ENCODE data around the gene BOLA3. TPM values are rescaled to one million over a fixed set of nuclear protein-coding genes. Genes with fewer than 3 reads are reported as not detected.

The BOLA3 gene
- total and polyA plus RNA-seq, 10 of the 15 experiments (the other 5 are each of a cell fraction or from before 2014, with no cell fraction given), result 62.6 to 300 (median 134) TPM

- SMC1A ChIA-PET (ENCODE audit: uncharacterized antibody, unreplicated experiment), result interaction anchor here (0.7 to 5.8 kb wide), 16 partner anchors 9 to 454 kb away, joined by 3 to 50 read pairs (median 5); partner anchors contain the start of genes MOB1A and STAMBP
- Histone ChIP-seq H3K4me1 (ENCODE audit: control insufficient read depth, insufficient read depth, low read length) (peaks cover 7% of the 10 kb centered on the region), H3K4me3 (peak overlapping the region; percentile 89), H3K4me2 (ENCODE audit: control insufficient read depth, insufficient read depth) (peak overlapping the region; percentile 74), H3K27ac (ENCODE audit: control insufficient read depth, insufficient read depth) (peak overlapping the region; percentile 60), H4K20me1 (ENCODE audit: control insufficient read depth, insufficient read depth) (no peaks in the 10 kb centered on the region), H2AFZ (ENCODE audit: control insufficient read depth, low read depth, low read length) (peak overlapping the region; percentile 73), H3K79me2 (ENCODE audit: control insufficient read depth, insufficient read depth, low read length) (peaks cover 14% of the 10 kb centered on the region), H3K27me3 (replicated peaks in 1 of 2; ENCODE audit: control insufficient read depth in 2 of 2, insufficient read depth in 2 of 2, low read length in 1 of 2) (no peaks in the 10 kb centered on the region), H3K9ac (ENCODE audit: control insufficient read depth, insufficient read depth, low read length) (peak overlapping the region; percentile 80), H3K9me3 (replicated peaks; ENCODE audit: control insufficient read depth, insufficient read depth, low read length) (no peaks in the 10 kb centered on the region), H3K36me3 (ENCODE audit: control insufficient read depth in 2 of 2, insufficient read depth in 2 of 2, low read length in 1 of 2) (peaks cover 1 to 7% of the 10 kb centered on the region in 2 experiments; a peak in 2 of 4 replicates)
- 4% methylated on average over 29 of the region's 29 CpGs for WGBS (ENCODE audit: insufficient coverage, insufficient replicate concordance, low lambda C conversion rate, missing lambda C conversion rate)
- no peak for DNase-seq (ENCODE audit: low read depth, low spot score)
- BruUV-seq (replicated peaks), result TSS peak; percentile 44
- in situ Hi-C loops (cut with MboI) (no loop called here), intact Hi-C loops (cut with micrococcal nuclease; ENCODE audit: unreplicated experiment) (loop anchor here (1.0 to 10.0 kb wide), 5 partner anchors 188 to 462 kb away; no protein-coding TSS in a partner anchor)
- RAD21 ChIA-PET (ENCODE audit: unreplicated experiment), result interaction anchor here (0.6 to 6.6 kb wide), 15 partner anchors 27 to 324 kb away, joined by 3 to 51 read pairs (median 4); partner anchors contain the start of genes MOB1A and STAMBP
- ATAC-seq, result peak; percentile 47
- FAIRE-seq, result no peak
- POLR2A ChIA-PET, result interaction anchor here (0.5 to 2.5 kb wide), 5 partner anchors 22 to 323 kb away, joined by 3 to 10 read pairs (median 3); partner anchors contain the start of gene STAMBP
- CTCF ChIA-PET, result interaction anchor here (0.6 to 11.3 kb wide), 32 partner anchors 15 to 451 kb away, joined by 3 to 191 read pairs (median 4); partner anchors contain the start of genes MOB1A, MTHFD2 and STAMBP
- TF ChIP-seq SUPT20H (IDR thresholded peaks at IDR 0.05; ENCODE audit: borderline replicate concordance, control insufficient read depth, low read depth, low read length) (no peak), NFYA (IDR thresholded peaks at IDR 0.05; ENCODE audit: borderline replicate concordance, low read depth, low read length) (no peak), BCLAF1 (IDR thresholded peaks at IDR 0.05) (no peak), ZBTB33 (IDR thresholded peaks at IDR 0.05) (no peak), TARDBP (IDR thresholded peaks at IDR 0.05; ENCODE audit: borderline replicate concordance) (no peak), MYC (IDR thresholded peaks at IDR 0.05; ENCODE audit: insufficient read depth, insufficient read length, insufficient replicate concordance, low read length, severe bottlenecking) (no peak), POLR2A (IDR thresholded peaks at IDR 0.05; ENCODE audit: low read depth, low read length) (no peak), ZNF274 (IDR thresholded peaks at IDR 0.05; ENCODE audit: insufficient read depth, insufficient read length) (no peak), SIN3A (IDR thresholded peaks at IDR 0.05; ENCODE audit: low read depth, low read length) (peak; percentile 59; the same call in 1 of the 2 replicates), IRF3 (IDR thresholded peaks at IDR 0.05) (no peak), CBX5 (IDR thresholded peaks at IDR 0.05; ENCODE audit: low read depth) (0 out of 2 replicates have a peak, but pooled peaks have one; percentile 9), ASH2L (IDR thresholded peaks at IDR 0.05; ENCODE audit: borderline replicate concordance, low read depth) (peak; percentile 57; the same call in 1 of the 2 replicates), TAF1 (IDR thresholded peaks at IDR 0.05; ENCODE audit: borderline replicate concordance, low read depth, low read length) (no peak)
- TF ChIP-seq, protein P1, sequence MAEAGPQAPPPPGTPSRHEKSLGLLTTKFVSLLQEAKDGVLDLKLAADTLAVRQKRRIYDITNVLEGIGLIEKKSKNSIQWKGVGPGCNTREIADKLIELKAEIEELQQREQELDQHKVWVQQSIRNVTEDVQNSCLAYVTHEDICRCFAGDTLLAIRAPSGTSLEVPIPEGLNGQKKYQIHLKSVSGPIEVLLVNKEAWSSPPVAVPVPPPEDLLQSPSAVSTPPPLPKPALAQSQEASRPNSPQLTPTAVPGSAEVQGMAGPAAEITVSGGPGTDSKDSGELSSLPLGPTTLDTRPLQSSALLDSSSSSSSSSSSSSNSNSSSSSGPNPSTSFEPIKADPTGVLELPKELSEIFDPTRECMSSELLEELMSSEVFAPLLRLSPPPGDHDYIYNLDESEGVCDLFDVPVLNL (IDR thresholded peaks at IDR 0.05; ENCODE audit: low read depth, low read length), result peak; percentile 57; the same call in 1 of the 2 replicates
Measured at GRCh38 chr2:74146929-74147726, 584 bp downstream of the BOLA3 start.
